Measurements from ENCODE around the gene CDH13.

Gene CDH13

GRCh38 chr16:83588070-83588469 is 961.3 kb downstream of the CDH13 start:
- TF ChIP-seq SPI1 (IDR thresholded peaks at IDR 0.05; ENCODE audit: borderline replicate concordance, low read depth) = no peak
- no peak for TF ChIP-seq REST (IDR thresholded peaks at IDR 0.05; ENCODE audit: insufficient replicate concordance, low read depth)
- TF ChIP-seq, protein P1, sequence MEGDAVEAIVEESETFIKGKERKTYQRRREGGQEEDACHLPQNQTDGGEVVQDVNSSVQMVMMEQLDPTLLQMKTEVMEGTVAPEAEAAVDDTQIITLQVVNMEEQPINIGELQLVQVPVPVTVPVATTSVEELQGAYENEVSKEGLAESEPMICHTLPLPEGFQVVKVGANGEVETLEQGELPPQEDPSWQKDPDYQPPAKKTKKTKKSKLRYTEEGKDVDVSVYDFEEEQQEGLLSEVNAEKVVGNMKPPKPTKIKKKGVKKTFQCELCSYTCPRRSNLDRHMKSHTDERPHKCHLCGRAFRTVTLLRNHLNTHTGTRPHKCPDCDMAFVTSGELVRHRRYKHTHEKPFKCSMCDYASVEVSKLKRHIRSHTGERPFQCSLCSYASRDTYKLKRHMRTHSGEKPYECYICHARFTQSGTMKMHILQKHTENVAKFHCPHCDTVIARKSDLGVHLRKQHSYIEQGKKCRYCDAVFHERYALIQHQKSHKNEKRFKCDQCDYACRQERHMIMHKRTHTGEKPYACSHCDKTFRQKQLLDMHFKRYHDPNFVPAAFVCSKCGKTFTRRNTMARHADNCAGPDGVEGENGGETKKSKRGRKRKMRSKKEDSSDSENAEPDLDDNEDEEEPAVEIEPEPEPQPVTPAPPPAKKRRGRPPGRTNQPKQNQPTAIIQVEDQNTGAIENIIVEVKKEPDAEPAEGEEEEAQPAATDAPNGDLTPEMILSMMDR (IDR thresholded peaks at IDR 0.05; ENCODE audit: insufficient read depth, low read length) = no peak
- TF ChIP-seq GABPA (IDR thresholded peaks at IDR 0.05; ENCODE audit: low read depth) = no peak
- no peak for TF ChIP-seq POLR2AphosphoS5 (IDR thresholded peaks at IDR 0.05; ENCODE audit: low read depth)

GRCh38 chr16:83589576-83589975 is 962.8 kb downstream of the CDH13 start:
- Histone ChIP-seq H3K4me3 (replicated peaks; ENCODE audit: insufficient read depth, low read length) (no peak overlapping the region), H3K27ac (replicated peaks) (no peak overlapping the region), H3K27me3 (ENCODE audit: insufficient read depth, poor library complexity, severe bottlenecking) (no peaks in the 10 kb centered on the region)
- no peak for DNase-seq (ENCODE audit: low read depth in 1 of 2, low spot score in 1 of 2)
- TF ChIP-seq, protein P1 (IDR thresholded peaks at IDR 0.05; ENCODE audit: insufficient read depth, low read length) = no peak
- TF ChIP-seq POLR2AphosphoS5 (IDR thresholded peaks at IDR 0.05; ENCODE audit: low read depth) (no peak), SPI1 (IDR thresholded peaks at IDR 0.05; ENCODE audit: borderline replicate concordance, low read depth) (no peak), GABPA (IDR thresholded peaks at IDR 0.05; ENCODE audit: low read depth) (no peak), REST (IDR thresholded peaks at IDR 0.05; ENCODE audit: insufficient replicate concordance, low read depth) (no peak)

More at GRCh38 chr16:83588070-83588469, 961.3 kb downstream of the CDH13 start:
- H3K27ac ChIP-seq (replicated peaks) = no peak overlapping the region
- H3K27me3 ChIP-seq (ENCODE audit: insufficient read depth, poor library complexity, severe bottlenecking) = no peaks in the 10 kb centered on the region
- no peak overlapping the region for H3K4me3 ChIP-seq (replicated peaks; ENCODE audit: insufficient read depth, low read length)
- DNase-seq (ENCODE audit: low read depth in 1 of 2, low spot score in 1 of 2) = no peak

GRCh38 chr16:83592778-83593177 is 966.0 kb downstream of the CDH13 start:
- H3K27me3 ChIP-seq (ENCODE audit: insufficient read depth, poor library complexity, severe bottlenecking) = no peaks in the 10 kb centered on the region
- H3K4me3 ChIP-seq (replicated peaks; ENCODE audit: insufficient read depth, low read length) = no peak overlapping the region
- no peak for DNase-seq (ENCODE audit: low read depth in 1 of 2, low spot score in 1 of 2)
- H3K27ac ChIP-seq (replicated peaks) = no peak overlapping the region
- TF ChIP-seq POLR2AphosphoS5 (IDR thresholded peaks at IDR 0.05; ENCODE audit: low read depth) (no peak), SPI1 (IDR thresholded peaks at IDR 0.05; ENCODE audit: borderline replicate concordance, low read depth) (no peak), GABPA (IDR thresholded peaks at IDR 0.05; ENCODE audit: low read depth) (no peak)

DNA sequence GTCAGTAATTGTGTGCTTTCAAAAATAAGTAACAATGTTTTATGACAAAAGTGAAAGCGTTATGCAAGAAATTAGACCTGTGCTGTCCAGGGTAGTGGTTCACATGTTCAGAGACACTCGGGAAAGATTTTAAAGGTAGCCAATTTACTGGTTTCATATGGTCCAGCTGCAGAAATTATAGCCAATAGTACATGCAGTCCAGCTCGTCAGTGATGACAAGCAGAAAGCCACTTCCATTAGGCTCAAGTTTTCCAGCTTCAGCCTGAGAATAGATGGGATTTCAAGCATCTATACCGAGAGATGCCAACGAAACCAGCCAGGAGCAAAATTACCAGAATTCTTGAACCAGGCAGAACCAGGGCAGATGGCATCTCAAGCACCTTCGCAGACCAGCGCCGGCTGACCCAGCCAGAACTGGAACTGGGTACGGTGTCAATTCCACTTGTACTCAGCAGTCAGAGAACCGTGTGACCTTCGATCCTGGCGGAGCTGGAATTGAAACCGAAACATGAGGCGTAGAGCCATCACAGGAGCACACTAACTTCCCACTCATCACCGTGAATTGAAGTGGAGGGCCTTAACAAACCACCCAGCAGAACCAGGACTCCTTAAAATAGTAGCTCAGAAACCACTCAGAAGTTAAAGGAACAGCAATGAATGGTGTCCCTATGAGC is 973.2 kb downstream of the CDH13 start:
- TF ChIP-seq GABPA (IDR thresholded peaks at IDR 0.05; ENCODE audit: low read depth) = no peak
- TF ChIP-seq POLR2AphosphoS5 (IDR thresholded peaks at IDR 0.05; ENCODE audit: low read depth) = no peak
- TF ChIP-seq, protein P1 (IDR thresholded peaks at IDR 0.05; ENCODE audit: insufficient read depth, low read length) = no peak
- no peak for TF ChIP-seq REST (IDR thresholded peaks at IDR 0.05; ENCODE audit: insufficient replicate concordance, low read depth)
- no peak for TF ChIP-seq SPI1 (IDR thresholded peaks at IDR 0.05; ENCODE audit: borderline replicate concordance, low read depth)
- no peak for DNase-seq (ENCODE audit: low read depth in 1 of 2, low spot score in 1 of 2)
- Histone ChIP-seq H3K27me3 (ENCODE audit: insufficient read depth, poor library complexity, severe bottlenecking) (no peaks in the 10 kb centered on the region), H3K27ac (replicated peaks) (no peak overlapping the region), H3K4me3 (replicated peaks; ENCODE audit: insufficient read depth, low read length) (no peak overlapping the region)
